Measurements from ENCODE around the gene LAMA4.

GRCh38 chr6:112302142-112302705 is 47.9 kb upstream of the LAMA4 start:
- no peak for TF ChIP-seq EZH2 (IDR thresholded peaks at IDR 0.05)
- TF ChIP-seq POLR2AphosphoS5 (IDR thresholded peaks at IDR 0.05; ENCODE audit: borderline replicate concordance, low read depth, low read length) = no peak
- TF ChIP-seq FOXP2 (optimal IDR thresholded peaks at IDR 0.05; ENCODE audit: control extremely low read depth, extremely low read length, insufficient read depth) = no peak

Data from SK-N-MC (cell line).